Adrenal gland (tissue), 12 donors: ENCODE measurements around the gene TMEM151A. TPM values are rescaled to one million over a fixed set of nuclear protein-coding genes. Genes with fewer than 3 reads are reported as not detected.

Source experiments
- DNase-seq, 7 donors: peaks; one replicate each; pipeline ENCODE4 v3.0.0-alpha.2; 2019 to 2020
- H3K27ac ChIP-seq, 5 donors: fragments of 200-600 bp; sonication (generic) in 4 of 5; 1 replicate in 3 of 5; 2 replicates in 2 of 5; pipeline versions ENCODE4 v1.5.1 to v1.8.0; 2016 to 2020; ENCODE audit warnings: mild to moderate bottlenecking in 1 of 5
- H3K27me3 ChIP-seq: fragments of 200-600 bp; 2 replicates; pipeline ENCODE4 v1.8.0; 2021
- H3K36me3 ChIP-seq, 2 donors: fragments of 200-600 bp; replicated peaks in 1 of 2; 1 replicate in 1 of 2; 2 replicates in 1 of 2; pipeline versions ENCODE4 v1.5.1 to v1.8.0; 2018 to 2022
- H3K4me1 ChIP-seq, 2 donors: fragments of 200-600 bp; replicated peaks in 1 of 2; 1 replicate in 1 of 2; 2 replicates in 1 of 2; pipeline versions ENCODE4 v1.5.1 to v1.8.0; 2018 to 2021
- H3K4me3 ChIP-seq, 4 donors: fragments of 200-600 bp; sonication (generic) in 3 of 4; one replicate each; pipeline ENCODE4 v1.5.1; 2016 to 2018
- H3K9me3 ChIP-seq, 3 donors: fragments of 200-600 bp; sonication (generic) in 1 of 3; replicated peaks in 1 of 3; 1 replicate in 2 of 3; 2 replicates in 1 of 3; pipeline versions ENCODE4 v1.5.1 to v1.8.0; 2016 to 2021
- CTCF ChIP-seq, 6 experiments: fragments of 450-650 bp in 4 of 6; fragments of 200-600 bp in 2 of 6; sonication (generic) in 1 of 6; IDR thresholded peaks; 1 replicate in 5 of 6; 2 replicates in 1 of 6; pipeline versions ENCODE4 v1.5.1 to v1.8.0; 2016 to 2021; ENCODE audit warnings: antibody characterized with exemption in 6 of 6, mild to moderate bottlenecking in 2 of 6, moderate library complexity in 1 of 6
- POLR2A ChIP-seq, 2 donors: fragments of 450-650 bp; IDR thresholded peaks; one replicate each; pipeline ENCODE4 v1.6.1; 2017; ENCODE audit warnings: antibody characterized with exemption in 2 of 2, mild to moderate bottlenecking in 2 of 2, moderate library complexity in 1 of 2
- WGBS, 4 donors: extraction: QIAGEN DNeasy Blood & Tissue Kit in 2 of 4; methylation state at CpG; one replicate each; pipeline versions ENCODE4 v1.1.5 to v1.1.7; 2013 to 2017; 5-methylcytosine and 5-hydroxymethylcytosine counted together
- intact Hi-C, 2 donors: fragments of 100-400 bp; cut with DNase I; formaldehyde crosslinking; loops; one replicate each; pipeline versions ENCODE4 v1.14.1 to v1.15.0; 2022 to 2023
- polyA plus RNA-seq, 3 donors: library from polyadenylated mRNA; stranded (reverse); fragments of 200-250 nt in 2 of 3; fragments of 350-450 nt in 1 of 3; fragmentation: Illumina TruSeq in 1 of 3; extraction: RNeasy Lipid Tissue Mini Kit (QIAGEN cat#74804) in 1 of 3; gene quantifications; one replicate each; pipeline ENCODE4 v1.2.3, GENCODE V29; 2013 to 2014
- total RNA-seq, 9 donors: library from RNA; depleted of rRNA in 4 of 9; stranded (reverse); fragments of >200 nt in 4 of 9; fragments of 120-200 nt in 1 of 9; fragmentation: NEBNext Ultra II Directional in 1 of 9; extraction: Animal tissue kit (Norgen Biotek cat#: 25700) in 1 of 9; gene quantifications; one replicate each; pipeline versions ENCODE4 v1.1.0 to v1.2.4, GENCODE V29; 2013 to 2023
- donor health status: healthy with polysubstance abuse.
- donor health status: Bipolar disorder and iron deficiency.
- donor health status: DM: yes; HTN: yes; CAD: no.
- donor health status: DM: no; HTN: no; CAD: no.
- donor health status: DM: no; HTN: no; CAD: no.
- donor health status: DM: yes; HTN: yes; CAD: no.

The TMEM151A gene
- total and polyA plus RNA-seq, 12 donors = 0.07 to 6.8 (median 1.3) TPM; not detected in 3

DNA sequence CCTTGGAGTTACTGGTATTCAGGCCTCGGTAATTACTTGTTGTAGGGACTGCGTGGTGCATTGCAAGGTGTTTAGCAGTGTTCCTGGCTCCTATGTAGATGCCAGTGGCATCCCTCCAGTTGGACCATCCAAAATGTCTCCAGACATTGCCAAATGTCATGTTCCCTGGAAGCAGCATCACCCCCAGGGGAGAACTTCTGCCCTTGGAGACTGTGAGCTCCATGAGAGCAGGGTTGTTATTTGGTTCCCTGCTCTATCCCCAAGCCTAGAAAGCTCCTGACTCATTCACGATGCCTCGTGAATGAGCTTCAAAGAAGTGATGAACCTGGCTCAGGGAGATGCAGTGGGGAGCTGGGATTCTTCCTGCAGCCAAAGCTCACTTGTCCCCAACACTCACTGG, 29.9 kb downstream of the TMEM151A start:
- Histone ChIP-seq H3K27me3 (no peaks in the 10 kb centered on the region), H3K36me3 (no peaks in the 10 kb centered on the region), H3K27ac (no peak overlapping the region), H3K4me3 (no peak overlapping the region), H3K4me1 (peaks cover 0 to 11% of the 10 kb centered on the region in 2 donors), H3K9me3 (no peaks in the 10 kb centered on the region)
- WGBS, 4 donors = 80 to 87% (median 83%) methylated on average over 4 of the region's 4 CpGs
- intact Hi-C loops = no loop called here
- no peak for DNase-seq
- TF ChIP-seq CTCF (IDR thresholded peaks at IDR 0.05) = no peak
- TF ChIP-seq POLR2A (IDR thresholded peaks at IDR 0.05) = no peak

- H3K4me1 ChIP-seq = peaks cover 0 to 14% of the 10 kb centered on the region in 2 donors
- TF ChIP-seq POLR2A (IDR thresholded peaks at IDR 0.05) (no peak), CTCF (IDR thresholded peaks at IDR 0.05) (no peak)
- peak in 2 of 7 donors; percentile 55 to 58 for DNase-seq
- H3K36me3 ChIP-seq = no peaks in the 10 kb centered on the region
- WGBS, 4 donors = 67 to 85% (median 77%) methylated on average over 7 to 11 of the region's 11 CpGs
- H3K27ac ChIP-seq = peak overlapping the region in 1 of 5 donors; percentile 20
- H3K4me3 ChIP-seq = no peak overlapping the region
- intact Hi-C loops = no loop called here
- no peaks in the 10 kb centered on the region for H3K27me3 ChIP-seq
- H3K9me3 ChIP-seq = no peaks in the 10 kb centered on the region
Measured at GRCh38 chr11:66322732-66323427, 31.2 kb downstream of the TMEM151A start.

DNA sequence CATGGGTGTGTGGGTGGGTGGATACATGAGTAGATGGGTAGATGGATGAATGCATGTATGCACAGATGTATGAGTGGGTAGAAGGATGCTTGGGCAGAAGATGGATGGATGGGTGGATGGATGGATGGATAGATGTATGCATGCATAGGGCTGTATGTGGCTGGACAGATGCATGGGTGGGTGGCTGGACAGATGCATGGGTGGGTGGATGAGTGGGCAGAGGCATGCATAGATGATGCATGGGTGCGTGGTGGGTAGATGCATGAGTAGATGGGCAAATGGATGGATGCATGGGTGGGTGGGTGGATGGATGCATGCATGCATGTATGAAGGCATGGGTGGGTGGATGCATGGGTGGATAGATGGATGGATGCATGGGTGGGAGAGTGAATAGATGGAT, 32.0 kb downstream of the TMEM151A start:
- 96 to 100% (median 99%) methylated on average over 1 of the region's 1 CpG for WGBS, 4 donors
- Histone ChIP-seq H3K9me3 (no peaks in the 10 kb centered on the region), H3K4me1 (peaks cover 0 to 15% of the 10 kb centered on the region in 2 donors), H3K4me3 (no peak overlapping the region), H3K27ac (no peak overlapping the region), H3K27me3 (no peaks in the 10 kb centered on the region), H3K36me3 (no peaks in the 10 kb centered on the region)
- intact Hi-C loops = no loop called here
- no peak for DNase-seq
- TF ChIP-seq CTCF (IDR thresholded peaks at IDR 0.05) (no peak), POLR2A (IDR thresholded peaks at IDR 0.05) (no peak)

DNA sequence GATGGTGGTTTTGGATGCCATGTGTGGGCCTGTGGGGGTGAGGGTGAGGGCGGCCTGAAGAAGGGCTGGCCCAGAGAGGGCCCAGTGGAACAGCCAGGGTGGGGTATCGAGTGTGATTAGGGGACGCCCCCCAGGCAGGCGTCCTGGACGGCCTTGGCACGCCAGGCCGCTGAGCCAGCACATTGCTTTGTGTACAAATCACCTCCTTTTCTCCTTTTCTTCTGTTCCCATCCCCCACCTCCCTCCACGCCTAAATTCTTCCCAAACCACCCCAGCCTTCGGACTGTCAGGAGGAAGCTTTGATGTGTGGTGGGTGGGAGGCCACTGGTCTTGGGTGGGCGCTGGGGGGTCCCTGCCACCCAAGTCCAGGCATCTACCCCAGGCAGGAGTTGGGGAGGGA, 33.0 kb downstream of the TMEM151A start:
- no peak for TF ChIP-seq CTCF (IDR thresholded peaks at IDR 0.05)
- TF ChIP-seq POLR2A (IDR thresholded peaks at IDR 0.05) = no peak
- no peak for DNase-seq
- 56 to 65% (median 61%) methylated on average over 10 of the region's 10 CpGs for WGBS, 4 donors
- H3K9me3 ChIP-seq = no peaks in the 10 kb centered on the region
- peaks cover 0 to 17% of the 10 kb centered on the region in 2 donors for H3K4me1 ChIP-seq
- H3K27ac ChIP-seq = peak overlapping the region in 1 of 5 donors; percentile 31
- H3K27me3 ChIP-seq = no peaks in the 10 kb centered on the region
- intact Hi-C loops = no loop called here
- no peaks in the 10 kb centered on the region for H3K36me3 ChIP-seq
- no peak overlapping the region for H3K4me3 ChIP-seq
